Panc1 (cell line): Measurements from ENCODE around the gene JUND.

Source experiments
- POLR2AphosphoS5 ChIP-seq: IDR thresholded peaks from 2 replicates; pipeline ENCODE4 v1.6.1; 2012; ENCODE audit warnings: mild to moderate bottlenecking, low read depth, low read length, moderate library complexity
- TCF7L2 ChIP-seq: IDR thresholded peaks from 2 replicates; pipeline ENCODE4 v1.6.1; 2011; ENCODE audit warnings: mild to moderate bottlenecking, low read depth, low read length, inconsistent platforms
- TF ChIP-seq, protein P1 (sequence below): fragments of 450-650 bp; IDR thresholded peaks from 2 replicates; pipeline ENCODE4 v1.5.1; 2017; ENCODE audit warnings: mild to moderate bottlenecking

DNA sequence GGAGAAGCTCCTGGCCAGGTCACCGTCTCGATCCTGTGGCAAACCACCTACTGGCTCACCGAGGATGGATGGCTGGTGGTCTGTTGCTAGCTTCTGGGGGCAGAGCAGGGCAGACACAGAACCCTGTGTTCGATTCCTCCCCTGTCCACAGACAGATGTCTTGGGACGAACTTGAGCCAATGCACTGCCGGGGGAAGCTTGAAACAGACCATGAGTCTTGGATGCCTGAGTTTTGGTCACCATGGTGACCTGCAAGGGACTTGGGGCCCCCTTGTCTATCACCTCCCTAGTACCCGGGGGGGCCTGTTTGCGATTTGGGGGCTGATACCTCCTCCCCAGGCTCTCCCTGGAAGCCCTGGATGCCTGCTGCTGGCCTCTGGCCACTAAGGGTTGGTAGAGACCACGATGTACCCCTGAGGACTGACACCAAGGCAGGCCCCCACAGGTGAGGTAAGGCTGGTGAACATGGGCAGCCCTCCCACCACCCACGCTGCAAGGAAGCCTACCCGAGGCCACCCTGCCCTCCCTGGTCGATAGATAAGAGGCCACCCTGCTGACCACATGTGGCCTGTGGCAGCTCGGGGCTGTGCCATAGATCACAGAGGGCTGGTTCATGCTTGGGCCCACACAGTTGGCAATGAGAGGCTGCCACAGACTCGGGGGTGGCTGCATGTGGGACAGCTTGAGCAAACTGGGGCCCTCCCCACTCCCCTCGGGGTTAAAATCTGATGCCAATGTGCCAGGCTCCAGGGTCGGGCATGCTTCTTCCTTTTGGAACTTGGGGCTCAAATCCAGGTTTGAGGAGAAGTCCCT is 17.9 kb downstream of the JUND start:
- TF ChIP-seq POLR2AphosphoS5 (no peak), TCF7L2 (no peak)
- TF ChIP-seq, protein P1, sequence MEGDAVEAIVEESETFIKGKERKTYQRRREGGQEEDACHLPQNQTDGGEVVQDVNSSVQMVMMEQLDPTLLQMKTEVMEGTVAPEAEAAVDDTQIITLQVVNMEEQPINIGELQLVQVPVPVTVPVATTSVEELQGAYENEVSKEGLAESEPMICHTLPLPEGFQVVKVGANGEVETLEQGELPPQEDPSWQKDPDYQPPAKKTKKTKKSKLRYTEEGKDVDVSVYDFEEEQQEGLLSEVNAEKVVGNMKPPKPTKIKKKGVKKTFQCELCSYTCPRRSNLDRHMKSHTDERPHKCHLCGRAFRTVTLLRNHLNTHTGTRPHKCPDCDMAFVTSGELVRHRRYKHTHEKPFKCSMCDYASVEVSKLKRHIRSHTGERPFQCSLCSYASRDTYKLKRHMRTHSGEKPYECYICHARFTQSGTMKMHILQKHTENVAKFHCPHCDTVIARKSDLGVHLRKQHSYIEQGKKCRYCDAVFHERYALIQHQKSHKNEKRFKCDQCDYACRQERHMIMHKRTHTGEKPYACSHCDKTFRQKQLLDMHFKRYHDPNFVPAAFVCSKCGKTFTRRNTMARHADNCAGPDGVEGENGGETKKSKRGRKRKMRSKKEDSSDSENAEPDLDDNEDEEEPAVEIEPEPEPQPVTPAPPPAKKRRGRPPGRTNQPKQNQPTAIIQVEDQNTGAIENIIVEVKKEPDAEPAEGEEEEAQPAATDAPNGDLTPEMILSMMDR = no peak
